Measurements from ENCODE around the gene SLITRK4.

The SLITRK4 gene

GRCh38 chrX:143581240-143581639 lies 54.7 kb downstream of the SLITRK4 start:
- Histone ChIP-seq H3K27me3 (ENCODE audit: insufficient read depth, poor library complexity, severe bottlenecking) (no peaks in the 10 kb centered on the region), H3K9me3 (ENCODE audit: severe bottlenecking) (no peaks in the 10 kb centered on the region), H3K4me1 (ENCODE audit: insufficient read depth, poor library complexity, severe bottlenecking) (no peaks in the 10 kb centered on the region), H3K4me3 (ENCODE audit: severe bottlenecking) (no peak overlapping the region), H3K27ac (ENCODE audit: poor library complexity, severe bottlenecking) (no peak overlapping the region), H3K36me3 (ENCODE audit: low read depth) (no peaks in the 10 kb centered on the region)
- TF ChIP-seq, protein P1, sequence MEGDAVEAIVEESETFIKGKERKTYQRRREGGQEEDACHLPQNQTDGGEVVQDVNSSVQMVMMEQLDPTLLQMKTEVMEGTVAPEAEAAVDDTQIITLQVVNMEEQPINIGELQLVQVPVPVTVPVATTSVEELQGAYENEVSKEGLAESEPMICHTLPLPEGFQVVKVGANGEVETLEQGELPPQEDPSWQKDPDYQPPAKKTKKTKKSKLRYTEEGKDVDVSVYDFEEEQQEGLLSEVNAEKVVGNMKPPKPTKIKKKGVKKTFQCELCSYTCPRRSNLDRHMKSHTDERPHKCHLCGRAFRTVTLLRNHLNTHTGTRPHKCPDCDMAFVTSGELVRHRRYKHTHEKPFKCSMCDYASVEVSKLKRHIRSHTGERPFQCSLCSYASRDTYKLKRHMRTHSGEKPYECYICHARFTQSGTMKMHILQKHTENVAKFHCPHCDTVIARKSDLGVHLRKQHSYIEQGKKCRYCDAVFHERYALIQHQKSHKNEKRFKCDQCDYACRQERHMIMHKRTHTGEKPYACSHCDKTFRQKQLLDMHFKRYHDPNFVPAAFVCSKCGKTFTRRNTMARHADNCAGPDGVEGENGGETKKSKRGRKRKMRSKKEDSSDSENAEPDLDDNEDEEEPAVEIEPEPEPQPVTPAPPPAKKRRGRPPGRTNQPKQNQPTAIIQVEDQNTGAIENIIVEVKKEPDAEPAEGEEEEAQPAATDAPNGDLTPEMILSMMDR (IDR thresholded peaks at IDR 0.05; ENCODE audit: poor library complexity, severe bottlenecking) = no peak
- DNase-seq (ENCODE audit: low spot score) = no peak
- ATAC-seq (ENCODE audit: low read depth) = no peak

GRCh38 chrX:143580266-143580665 lies 55.6 kb downstream of the SLITRK4 start:
- H3K4me1 ChIP-seq (ENCODE audit: insufficient read depth, poor library complexity, severe bottlenecking) = no peaks in the 10 kb centered on the region
- no peaks in the 10 kb centered on the region for H3K27me3 ChIP-seq (ENCODE audit: insufficient read depth, poor library complexity, severe bottlenecking)
- no peak overlapping the region for H3K27ac ChIP-seq (ENCODE audit: poor library complexity, severe bottlenecking)
- H3K9me3 ChIP-seq (ENCODE audit: severe bottlenecking) = no peaks in the 10 kb centered on the region
- H3K36me3 ChIP-seq (ENCODE audit: low read depth) = no peaks in the 10 kb centered on the region
- H3K4me3 ChIP-seq (ENCODE audit: severe bottlenecking) = no peak overlapping the region
- DNase-seq (ENCODE audit: low spot score) (no peak), ATAC-seq (ENCODE audit: low read depth) (no peak)
- TF ChIP-seq, protein P1 (IDR thresholded peaks at IDR 0.05; ENCODE audit: poor library complexity, severe bottlenecking) = no peak

Data from RWPE2 (cell line).